SK-N-SH (cell line): Measurements from ENCODE around the gene DYNLT1.

Source experiments
- CTCF ChIP-seq: fragments of 200-600 bp; sonication (generic); IDR thresholded peaks from 2 replicates; pipeline ENCODE4 v1.6.1; 2017; ENCODE audit warnings: antibody characterized with exemption, mild to moderate bottlenecking, moderate library complexity
- EZH2phosphoT487 ChIP-seq: fragments of 200-600 bp; sonication (generic); IDR thresholded peaks from 2 replicates; pipeline ENCODE4 v1.6.1; 2017; ENCODE audit warnings: low read depth, mixed run types, mild to moderate bottlenecking, antibody characterized with exemption, moderate library complexity, borderline replicate concordance
- GATA2 ChIP-seq: sonication (generic); formaldehyde crosslinking; IDR thresholded peaks from 2 replicates; pipeline ENCODE4 v1.5.0; 2020; ENCODE audit warnings: mild to moderate bottlenecking, missing genetic modification reagents
- NFIC ChIP-seq: IDR thresholded peaks from 2 replicates; pipeline ENCODE4 v1.4.0; 2012; ENCODE audit warnings: borderline replicate concordance
- POLR2AphosphoS5 ChIP-seq: IDR thresholded peaks from 2 replicates; pipeline ENCODE4 v1.6.1; 2012; ENCODE audit warnings: low read depth, low read length
- RAD21 ChIP-seq: IDR thresholded peaks from 2 replicates; pipeline ENCODE4 v1.6.1; 2012; ENCODE audit warnings: mild to moderate bottlenecking, low read length
- RXRA ChIP-seq: IDR thresholded peaks from 2 replicates; pipeline ENCODE4 v1.4.0; 2012; ENCODE audit warnings: low read depth, mild to moderate bottlenecking, borderline replicate concordance
- TCF12 ChIP-seq: IDR thresholded peaks from 2 replicates; pipeline ENCODE4 v1.4.0; 2012
- TEAD4 ChIP-seq: IDR thresholded peaks from 2 replicates; pipeline ENCODE4 v1.4.0; 2012; ENCODE audit warnings: mild to moderate bottlenecking, borderline replicate concordance; ENCODE audit not compliant: insufficient read depth
- TF ChIP-seq, protein P1 (sequence below): IDR thresholded peaks from 2 replicates; pipeline ENCODE4 v1.4.0; 2012; ENCODE audit warnings: low read depth, borderline replicate concordance

GRCh38 chr6:158672726-158673125 is 28.2 kb upstream of the DYNLT1 start:
- TF ChIP-seq CTCF, result no peak
- no peak for TF ChIP-seq EZH2phosphoT487
- TF ChIP-seq, protein P1, sequence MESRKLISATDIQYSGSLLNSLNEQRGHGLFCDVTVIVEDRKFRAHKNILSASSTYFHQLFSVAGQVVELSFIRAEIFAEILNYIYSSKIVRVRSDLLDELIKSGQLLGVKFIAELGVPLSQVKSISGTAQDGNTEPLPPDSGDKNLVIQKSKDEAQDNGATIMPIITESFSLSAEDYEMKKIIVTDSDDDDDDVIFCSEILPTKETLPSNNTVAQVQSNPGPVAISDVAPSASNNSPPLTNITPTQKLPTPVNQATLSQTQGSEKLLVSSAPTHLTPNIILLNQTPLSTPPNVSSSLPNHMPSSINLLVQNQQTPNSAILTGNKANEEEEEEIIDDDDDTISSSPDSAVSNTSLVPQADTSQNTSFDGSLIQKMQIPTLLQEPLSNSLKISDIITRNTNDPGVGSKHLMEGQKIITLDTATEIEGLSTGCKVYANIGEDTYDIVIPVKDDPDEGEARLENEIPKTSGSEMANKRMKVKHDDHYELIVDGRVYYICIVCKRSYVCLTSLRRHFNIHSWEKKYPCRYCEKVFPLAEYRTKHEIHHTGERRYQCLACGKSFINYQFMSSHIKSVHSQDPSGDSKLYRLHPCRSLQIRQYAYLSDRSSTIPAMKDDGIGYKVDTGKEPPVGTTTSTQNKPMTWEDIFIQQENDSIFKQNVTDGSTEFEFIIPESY, result no peak
- no peak for TF ChIP-seq RAD21
- no peak for TF ChIP-seq GATA2 (CRISPR knock-in tag)
- TF ChIP-seq TEAD4, result no peak
- TF ChIP-seq POLR2AphosphoS5, result no peak
- no peak for TF ChIP-seq RXRA
- TF ChIP-seq NFIC, result no peak
- TF ChIP-seq TCF12, result no peak
